Panc1 (cell line): ENCODE data around the gene ELF4.

Experiments
- POLR2AphosphoS5 ChIP-seq: IDR thresholded peaks from 2 replicates; pipeline ENCODE4 v1.6.1; 2012; ENCODE audit warnings: mild to moderate bottlenecking, low read depth, low read length, moderate library complexity
- TF ChIP-seq, protein P1 (sequence below): fragments of 450-650 bp; IDR thresholded peaks from 2 replicates; pipeline ENCODE4 v1.5.1; 2017; ENCODE audit warnings: mild to moderate bottlenecking

- TF ChIP-seq, protein P1, sequence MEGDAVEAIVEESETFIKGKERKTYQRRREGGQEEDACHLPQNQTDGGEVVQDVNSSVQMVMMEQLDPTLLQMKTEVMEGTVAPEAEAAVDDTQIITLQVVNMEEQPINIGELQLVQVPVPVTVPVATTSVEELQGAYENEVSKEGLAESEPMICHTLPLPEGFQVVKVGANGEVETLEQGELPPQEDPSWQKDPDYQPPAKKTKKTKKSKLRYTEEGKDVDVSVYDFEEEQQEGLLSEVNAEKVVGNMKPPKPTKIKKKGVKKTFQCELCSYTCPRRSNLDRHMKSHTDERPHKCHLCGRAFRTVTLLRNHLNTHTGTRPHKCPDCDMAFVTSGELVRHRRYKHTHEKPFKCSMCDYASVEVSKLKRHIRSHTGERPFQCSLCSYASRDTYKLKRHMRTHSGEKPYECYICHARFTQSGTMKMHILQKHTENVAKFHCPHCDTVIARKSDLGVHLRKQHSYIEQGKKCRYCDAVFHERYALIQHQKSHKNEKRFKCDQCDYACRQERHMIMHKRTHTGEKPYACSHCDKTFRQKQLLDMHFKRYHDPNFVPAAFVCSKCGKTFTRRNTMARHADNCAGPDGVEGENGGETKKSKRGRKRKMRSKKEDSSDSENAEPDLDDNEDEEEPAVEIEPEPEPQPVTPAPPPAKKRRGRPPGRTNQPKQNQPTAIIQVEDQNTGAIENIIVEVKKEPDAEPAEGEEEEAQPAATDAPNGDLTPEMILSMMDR, result no peak
- TF ChIP-seq POLR2AphosphoS5, result no peak
Measured at GRCh38 chrX:130083656-130084382, 26.5 kb downstream of the ELF4 start.
